SK-N-SH (cell line): Measurements from ENCODE around the gene MACROD2.

ENCODE experiments used
- CTCF ChIP-seq: fragments of 200-600 bp; sonication (generic); IDR thresholded peaks from 2 replicates; pipeline ENCODE4 v1.6.1; 2017; ENCODE audit warnings: antibody characterized with exemption, mild to moderate bottlenecking, moderate library complexity
- ELF1 ChIP-seq: IDR thresholded peaks from 2 replicates; pipeline ENCODE4 v1.4.0; 2012
- EP300 ChIP-seq, 2 experiments: IDR thresholded peaks; 2 replicates each; pipeline versions ENCODE4 v1.4.0 to v1.6.1; 2012; ENCODE audit warnings: borderline replicate concordance in 1 of 2, low read depth in 1 of 2, low read length in 1 of 2
- EZH2phosphoT487 ChIP-seq: fragments of 200-600 bp; sonication (generic); IDR thresholded peaks from 2 replicates; pipeline ENCODE4 v1.6.1; 2017; ENCODE audit warnings: low read depth, mixed run types, mild to moderate bottlenecking, antibody characterized with exemption, moderate library complexity, borderline replicate concordance
- FOXM1 ChIP-seq: IDR thresholded peaks from 2 replicates; pipeline ENCODE4 v1.4.0; 2012; ENCODE audit warnings: low read depth, mild to moderate bottlenecking
- MAX ChIP-seq: IDR thresholded peaks from 2 replicates; pipeline ENCODE4 v1.4.0; 2012; ENCODE audit warnings: low read depth
- RAD21 ChIP-seq: IDR thresholded peaks from 2 replicates; pipeline ENCODE4 v1.6.1; 2012; ENCODE audit warnings: mild to moderate bottlenecking, low read length
- REST ChIP-seq: IDR thresholded peaks from 2 replicates; pipeline ENCODE4 v1.6.1; 2012; ENCODE audit warnings: mild to moderate bottlenecking, low read depth, low read length, moderate library complexity
- RXRA ChIP-seq: IDR thresholded peaks from 2 replicates; pipeline ENCODE4 v1.4.0; 2012; ENCODE audit warnings: low read depth, mild to moderate bottlenecking, borderline replicate concordance
- TAF1 ChIP-seq: IDR thresholded peaks from 2 replicates; pipeline ENCODE4 v1.6.1; 2012; ENCODE audit warnings: low read depth, mild to moderate bottlenecking, low read length, moderate library complexity, borderline replicate concordance
- USF2 ChIP-seq: fragments of 150-350 bp; IDR thresholded peaks from 2 replicates; pipeline ENCODE4 v1.6.1; 2017; ENCODE audit warnings: antibody characterized with exemption, low read length, low read depth, borderline replicate concordance

- TF ChIP-seq RAD21 (no peak), MAX (no peak), CTCF (no peak), ELF1 (no peak), RXRA (no peak), EZH2phosphoT487 (no peak), EP300 (IDR thresholded peaks at IDR 0.05; ENCODE audit: borderline replicate concordance in 1 of 2, low read depth in 1 of 2, low read length in 1 of 2) (no peak), TAF1 (no peak), USF2 (no peak), REST (no peak), FOXM1 (no peak)
Observed at GRCh38 chr20:14947946-14948345, 952.6 kb downstream of the MACROD2 start.
